ENCODE results near the gene IGFLR1.

DNA sequence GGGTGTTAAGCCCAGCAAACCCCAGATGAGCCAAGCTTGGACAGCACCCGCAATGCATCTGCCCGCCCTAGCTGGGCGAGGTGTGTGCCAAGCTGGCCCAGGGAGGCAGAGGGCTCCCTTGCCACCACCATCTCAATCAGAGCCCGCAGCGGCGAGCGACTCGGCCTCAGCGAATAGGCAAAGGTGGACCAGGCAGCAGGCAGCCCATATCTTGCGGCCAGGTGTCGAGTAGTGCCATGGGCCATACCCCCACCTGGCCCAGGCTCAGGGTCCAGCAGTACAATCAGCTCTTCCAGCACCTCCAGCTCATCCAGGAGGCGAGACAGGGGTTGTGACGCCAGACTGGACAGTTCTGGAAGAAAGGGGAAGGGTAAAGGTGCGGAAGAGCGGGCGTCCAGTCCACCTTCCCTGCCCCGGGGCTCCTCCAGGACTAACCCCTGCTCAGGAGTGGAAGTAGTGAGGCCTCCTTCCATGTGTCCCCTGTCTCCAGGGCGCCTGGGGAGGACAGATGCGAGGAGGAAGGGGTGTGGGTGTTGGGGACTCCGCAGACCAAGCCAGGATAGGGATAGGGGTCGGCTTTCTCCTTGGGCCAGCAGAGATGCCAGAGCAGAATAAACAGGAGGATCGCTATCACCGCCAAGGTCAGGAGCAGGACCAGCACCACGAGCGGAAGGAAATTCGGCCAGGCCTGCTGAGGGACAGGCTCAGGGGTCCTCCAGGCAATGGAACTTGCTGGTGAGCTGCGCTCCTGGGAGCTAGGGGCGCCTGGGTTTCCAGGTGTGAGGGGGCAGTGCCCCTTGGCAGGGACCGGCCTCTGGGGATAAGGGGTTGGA is 2.8 kb downstream of the IGFLR1 start:
- TF ChIP-seq, protein P1, sequence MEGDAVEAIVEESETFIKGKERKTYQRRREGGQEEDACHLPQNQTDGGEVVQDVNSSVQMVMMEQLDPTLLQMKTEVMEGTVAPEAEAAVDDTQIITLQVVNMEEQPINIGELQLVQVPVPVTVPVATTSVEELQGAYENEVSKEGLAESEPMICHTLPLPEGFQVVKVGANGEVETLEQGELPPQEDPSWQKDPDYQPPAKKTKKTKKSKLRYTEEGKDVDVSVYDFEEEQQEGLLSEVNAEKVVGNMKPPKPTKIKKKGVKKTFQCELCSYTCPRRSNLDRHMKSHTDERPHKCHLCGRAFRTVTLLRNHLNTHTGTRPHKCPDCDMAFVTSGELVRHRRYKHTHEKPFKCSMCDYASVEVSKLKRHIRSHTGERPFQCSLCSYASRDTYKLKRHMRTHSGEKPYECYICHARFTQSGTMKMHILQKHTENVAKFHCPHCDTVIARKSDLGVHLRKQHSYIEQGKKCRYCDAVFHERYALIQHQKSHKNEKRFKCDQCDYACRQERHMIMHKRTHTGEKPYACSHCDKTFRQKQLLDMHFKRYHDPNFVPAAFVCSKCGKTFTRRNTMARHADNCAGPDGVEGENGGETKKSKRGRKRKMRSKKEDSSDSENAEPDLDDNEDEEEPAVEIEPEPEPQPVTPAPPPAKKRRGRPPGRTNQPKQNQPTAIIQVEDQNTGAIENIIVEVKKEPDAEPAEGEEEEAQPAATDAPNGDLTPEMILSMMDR (IDR thresholded peaks at IDR 0.05), result no peak
- no peak for TF ChIP-seq POLR2A (IDR thresholded peaks at IDR 0.05)
